ENCODE measurements around the gene NDOR1.

The NDOR1 gene

DNA sequence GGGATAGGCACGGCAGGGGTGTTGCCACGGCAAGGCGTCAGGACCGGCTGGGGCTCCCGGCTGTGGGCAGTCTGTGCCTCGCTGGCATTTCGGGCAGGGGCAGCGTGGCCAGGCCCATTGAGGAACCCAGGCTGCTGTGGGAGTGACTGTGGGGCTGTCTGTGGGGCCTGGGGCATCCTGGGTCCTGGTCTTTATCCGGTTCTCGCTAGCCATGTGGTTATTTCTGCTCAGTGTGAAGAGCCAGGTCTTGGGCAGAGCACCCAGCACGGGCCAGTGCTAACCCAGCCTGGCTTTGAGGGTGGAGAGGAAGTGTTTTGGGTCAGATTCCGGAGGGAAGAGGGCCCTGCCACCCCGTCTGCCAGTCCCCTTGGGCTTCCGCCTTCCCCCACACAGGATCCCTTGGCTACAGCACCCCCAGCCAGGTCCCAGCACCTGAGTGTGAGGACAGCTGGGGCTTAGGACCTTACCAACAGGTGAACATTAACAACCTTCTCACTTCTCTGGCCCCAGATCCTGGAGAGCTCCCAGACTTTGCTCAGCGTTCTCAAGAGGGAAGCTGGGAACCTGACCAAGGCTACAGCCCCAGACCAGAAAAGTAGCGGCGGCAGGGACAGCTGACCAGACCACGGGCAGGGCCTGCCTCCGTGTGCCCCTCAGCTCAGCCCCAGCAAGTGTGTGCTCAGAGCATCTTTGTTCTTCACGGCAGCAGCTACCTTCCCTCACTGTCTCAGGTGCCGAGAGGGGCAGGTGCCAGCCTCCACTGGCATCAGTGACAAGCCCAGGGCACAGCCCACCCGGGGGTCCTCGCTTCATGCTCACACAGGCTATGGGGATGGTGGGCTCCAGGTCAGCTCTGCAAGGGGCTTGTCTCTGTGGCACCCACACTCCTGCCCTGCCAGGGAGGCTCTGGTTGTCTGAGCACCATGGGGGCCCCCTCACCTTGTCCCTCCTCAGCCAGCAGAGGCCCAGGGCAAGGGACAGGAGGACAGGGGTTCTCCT, 15.9 kb upstream of the NDOR1 start:
- no peak for DNase-seq (ENCODE audit: extremely low read depth, low read depth)
- peak overlapping the region; percentile 94 for H3K4me3 ChIP-seq (replicated peaks; ENCODE audit: low read depth, low read length)
- TF ChIP-seq, protein P1, sequence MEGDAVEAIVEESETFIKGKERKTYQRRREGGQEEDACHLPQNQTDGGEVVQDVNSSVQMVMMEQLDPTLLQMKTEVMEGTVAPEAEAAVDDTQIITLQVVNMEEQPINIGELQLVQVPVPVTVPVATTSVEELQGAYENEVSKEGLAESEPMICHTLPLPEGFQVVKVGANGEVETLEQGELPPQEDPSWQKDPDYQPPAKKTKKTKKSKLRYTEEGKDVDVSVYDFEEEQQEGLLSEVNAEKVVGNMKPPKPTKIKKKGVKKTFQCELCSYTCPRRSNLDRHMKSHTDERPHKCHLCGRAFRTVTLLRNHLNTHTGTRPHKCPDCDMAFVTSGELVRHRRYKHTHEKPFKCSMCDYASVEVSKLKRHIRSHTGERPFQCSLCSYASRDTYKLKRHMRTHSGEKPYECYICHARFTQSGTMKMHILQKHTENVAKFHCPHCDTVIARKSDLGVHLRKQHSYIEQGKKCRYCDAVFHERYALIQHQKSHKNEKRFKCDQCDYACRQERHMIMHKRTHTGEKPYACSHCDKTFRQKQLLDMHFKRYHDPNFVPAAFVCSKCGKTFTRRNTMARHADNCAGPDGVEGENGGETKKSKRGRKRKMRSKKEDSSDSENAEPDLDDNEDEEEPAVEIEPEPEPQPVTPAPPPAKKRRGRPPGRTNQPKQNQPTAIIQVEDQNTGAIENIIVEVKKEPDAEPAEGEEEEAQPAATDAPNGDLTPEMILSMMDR (IDR thresholded peaks at IDR 0.05; ENCODE audit: low read depth, low read length, missing control alignments): no peak

DNA sequence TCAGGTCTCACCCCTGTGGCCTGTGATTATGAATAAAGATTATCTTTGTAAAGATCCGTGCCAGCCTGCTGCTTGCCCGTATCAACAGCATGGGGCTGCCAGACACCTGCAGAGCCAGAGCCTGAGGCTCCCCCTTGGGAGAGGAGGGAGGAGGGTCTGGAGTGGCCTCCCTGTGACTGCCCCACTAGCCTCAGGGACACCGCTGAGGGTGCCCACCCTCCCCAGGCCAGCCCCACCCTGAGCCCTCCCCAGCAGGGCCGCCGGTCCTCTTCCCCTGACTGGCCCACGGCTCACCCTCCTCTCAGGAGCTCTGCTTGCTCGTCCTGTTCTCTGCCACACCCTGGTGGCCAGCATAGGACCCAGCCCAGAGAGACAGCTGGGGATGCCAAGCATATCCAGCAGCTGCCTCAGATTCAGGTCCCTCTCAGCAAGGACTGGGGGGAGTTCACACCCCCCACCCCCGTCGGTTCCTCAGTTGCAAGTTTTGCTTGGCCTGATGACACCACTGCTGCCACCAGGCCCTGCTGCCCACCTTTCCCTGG, 15.1 kb upstream of the NDOR1 start:
- peak overlapping the region; percentile 94; the same call in 1 of the 2 replicates for H3K4me3 ChIP-seq (replicated peaks; ENCODE audit: low read depth, low read length)

DNA sequence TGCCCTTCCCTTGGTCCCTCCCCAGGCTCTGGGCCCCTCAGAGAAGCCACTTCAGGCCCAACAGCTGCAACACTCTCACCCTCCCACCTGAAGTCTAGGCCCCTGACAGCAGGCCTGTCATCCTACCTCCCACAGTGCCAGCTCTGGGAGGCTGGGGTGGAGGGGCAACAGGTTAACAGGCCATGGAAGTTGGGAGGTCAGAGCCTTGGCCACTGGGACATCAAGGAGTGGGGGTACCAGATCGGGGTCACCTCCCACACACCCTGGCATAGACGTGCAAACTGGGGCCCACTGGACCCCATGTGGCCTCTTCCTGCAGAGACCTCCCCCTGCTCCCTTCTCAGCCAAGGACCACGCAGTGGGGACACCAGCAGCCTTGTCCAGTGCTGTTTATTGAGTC, 14.3 kb upstream of the NDOR1 start:
- no peak for DNase-seq (ENCODE audit: extremely low read depth, low read depth)
- no peak overlapping the region for H3K4me3 ChIP-seq (replicated peaks; ENCODE audit: low read depth, low read length)
- TF ChIP-seq, protein P1 (IDR thresholded peaks at IDR 0.05; ENCODE audit: low read depth, low read length, missing control alignments): no peak

More for the DNA sequence above, 15.1 kb upstream of the NDOR1 start:
- DNase-seq (ENCODE audit: extremely low read depth, low read depth): no peak
- TF ChIP-seq, protein P1 (IDR thresholded peaks at IDR 0.05; ENCODE audit: low read depth, low read length, missing control alignments): peak; percentile 4

DNA sequence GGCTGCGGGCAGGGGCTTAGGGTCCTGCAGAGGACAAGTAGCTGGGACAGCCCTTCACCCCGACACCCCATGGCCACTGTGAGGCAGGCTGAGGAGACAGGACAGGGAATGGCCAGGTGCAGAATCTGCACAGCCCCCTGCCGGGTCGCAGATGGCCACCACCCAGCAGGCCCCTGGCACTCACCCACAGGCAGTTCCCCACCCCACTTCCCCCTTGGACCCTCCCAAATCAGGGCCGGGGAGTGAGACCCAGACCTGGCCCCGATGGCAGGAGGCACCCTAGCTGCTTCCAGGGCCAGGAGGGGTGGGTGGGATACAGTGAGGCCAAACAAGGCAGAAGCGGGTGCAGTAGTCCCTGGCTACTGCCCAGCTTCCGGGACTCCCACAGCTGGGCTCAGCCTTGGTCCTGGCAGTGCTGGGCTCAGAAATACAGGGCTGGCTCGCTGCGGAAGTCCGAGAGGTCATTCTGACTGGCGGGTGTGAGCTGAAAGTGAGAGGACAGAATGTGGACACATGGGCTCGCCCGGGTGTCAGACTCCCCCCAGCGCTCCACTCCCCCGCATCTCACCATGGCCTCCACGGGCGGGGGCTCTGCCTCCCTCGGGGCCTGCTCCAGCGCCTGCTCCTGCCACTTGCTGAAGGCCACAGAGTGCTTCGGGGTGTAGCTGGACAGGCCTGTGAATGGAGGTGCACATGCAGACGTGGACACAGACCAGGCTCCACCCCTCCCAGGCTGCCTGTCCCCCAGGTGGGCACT, 13.6 kb upstream of the NDOR1 start:
- no peak overlapping the region for H3K4me3 ChIP-seq (replicated peaks; ENCODE audit: low read depth, low read length)
- DNase-seq (ENCODE audit: extremely low read depth, low read depth): no peak
- TF ChIP-seq, protein P1 (IDR thresholded peaks at IDR 0.05; ENCODE audit: low read depth, low read length, missing control alignments): no peak

DNA sequence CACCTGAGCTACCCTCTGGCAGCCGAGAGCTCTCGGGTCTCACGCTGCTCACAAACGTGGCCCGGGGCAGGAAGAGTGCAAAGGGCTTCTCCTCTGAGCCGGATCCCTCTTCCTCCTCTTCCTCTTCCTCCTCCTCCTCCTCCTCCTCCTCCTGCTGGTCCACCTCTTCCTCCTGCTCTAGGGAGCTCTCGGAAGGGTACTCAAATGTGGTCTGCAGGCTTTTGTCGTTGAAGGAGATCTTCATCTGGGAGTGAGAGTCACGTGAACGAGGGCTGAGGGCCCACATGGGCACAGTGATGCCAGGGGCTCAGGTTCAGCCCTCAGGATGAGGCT, 13.1 kb upstream of the NDOR1 start:
- TF ChIP-seq, protein P1 (IDR thresholded peaks at IDR 0.05; ENCODE audit: low read depth, low read length, missing control alignments): no peak
- DNase-seq (ENCODE audit: extremely low read depth, low read depth): no peak
- no peak overlapping the region for H3K4me3 ChIP-seq (replicated peaks; ENCODE audit: low read depth, low read length)

DNA sequence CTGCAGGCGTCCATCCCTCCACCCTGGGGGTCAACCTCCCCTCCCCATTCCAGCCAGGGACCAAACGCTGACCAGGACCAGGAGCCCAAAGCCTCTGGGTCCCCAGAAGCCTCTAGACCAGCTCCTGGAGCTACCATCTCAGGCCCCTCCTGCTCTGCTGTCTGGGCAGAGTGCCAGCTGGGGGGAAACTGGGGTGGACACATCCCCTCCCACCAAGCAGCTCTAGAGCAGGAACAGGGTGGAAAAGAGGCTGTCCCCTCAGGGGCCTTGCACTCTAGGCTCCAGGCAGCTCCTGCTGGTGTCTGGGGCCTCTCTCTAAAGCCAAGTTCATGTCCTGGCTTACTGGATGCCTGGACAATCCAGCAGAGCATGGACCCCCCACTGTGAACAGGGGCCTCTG, 12.6 kb upstream of the NDOR1 start:
- TF ChIP-seq, protein P1 (IDR thresholded peaks at IDR 0.05; ENCODE audit: low read depth, low read length, missing control alignments): no peak
- no peak for DNase-seq (ENCODE audit: extremely low read depth, low read depth)
- no peak overlapping the region for H3K4me3 ChIP-seq (replicated peaks; ENCODE audit: low read depth, low read length)
